ENCODE data around the gene SHROOM3. TPM values are rescaled to one million over a fixed set of nuclear protein-coding genes. Genes with fewer than 3 reads are reported as not detected.

The SHROOM3 gene
- total and polyA plus RNA-seq, 2 donors (not counting 3 experiments of a cell fraction or from before 2014, with no cell fraction given), result 2.7 to 6.7 TPM

GRCh38 chr4:76651616-76652015, 216.6 kb downstream of the SHROOM3 start:
- Histone ChIP-seq H3K27me3 (ENCODE audit: control insufficient read depth in 2 of 2, insufficient read depth in 2 of 2, low read length in 2 of 2) (no peaks in the 10 kb centered on the region), H3K9me3 (replicated peaks; ENCODE audit: control insufficient read depth, insufficient read depth, low read length) (no peaks in the 10 kb centered on the region), H3K4me3 (replicated peaks in 1 of 3; ENCODE audit: insufficient read depth in 1 of 3, low read depth in 1 of 3, low read length in 3 of 3) (no peak overlapping the region), H3K9ac (replicated peaks; ENCODE audit: extremely low read depth, insufficient read depth, low read length) (no peak overlapping the region), H3K36me3 (ENCODE audit: control insufficient read depth in 2 of 2, extremely low read depth in 1 of 2, insufficient read depth in 2 of 2, low read length in 2 of 2) (no peaks in the 10 kb centered on the region), H2AFZ (ENCODE audit: low read depth, low read length) (no peak overlapping the region), H3K9me1 (replicated peaks; ENCODE audit: control insufficient read depth, extremely low read depth, insufficient read depth, low read length) (no peaks in the 10 kb centered on the region), H3K27ac (ENCODE audit: insufficient read depth, low read depth, low read length) (no peak overlapping the region), H3K4me2 (ENCODE audit: insufficient read depth, low read length) (no peak overlapping the region), H3K4me1 (ENCODE audit: control insufficient read depth, extremely low read depth, insufficient read depth, low read length) (peaks cover 5% of the 10 kb centered on the region), H3K79me2 (ENCODE audit: control insufficient read depth, insufficient read depth, low read length) (peaks cover 3% of the 10 kb centered on the region), H4K20me1 (replicated peaks; ENCODE audit: control insufficient read depth, extremely low read depth, insufficient read depth, low read length) (no peaks in the 10 kb centered on the region)
- DNase-seq (ENCODE audit: low read depth, low spot score) (no peak), FAIRE-seq (peak; percentile 62)
- no TSS peak for BruUV-seq (replicated peaks)
- ChIA-PET CTCF (interaction anchor here (1.0 to 1.8 kb wide), 4 partner anchors 10 to 89 kb away, joined by 3 to 8 read pairs (median 4); no protein-coding TSS in a partner anchor), POLR2A (no interaction called here)
- TF ChIP-seq JUN (IDR thresholded peaks at IDR 0.05; ENCODE audit: borderline replicate concordance, insufficient read depth, insufficient read length, low read depth), result peak; percentile 20
- TF ChIP-seq CTCF (IDR thresholded peaks at IDR 0.05; ENCODE audit: extremely low read depth in 1 of 2, insufficient read depth in 1 of 2, low read depth in 1 of 2, low read length in 2 of 2), result no peak
- dilution Hi-C loops (cut with MboI; ENCODE audit: extremely low pct_ligation_motif_present, low sequenced_read_pairs), result no loop called here
- intact Hi-C loops (cut with micrococcal nuclease), result no loop called here

GRCh38 chr4:76652389-76652788, 217.4 kb downstream of the SHROOM3 start:
- DNase-seq (ENCODE audit: low read depth, low spot score) (no peak), FAIRE-seq (no peak)
- no peak overlapping the region for H3K4me2 ChIP-seq (ENCODE audit: insufficient read depth, low read length)
- no peaks in the 10 kb centered on the region for H3K36me3 ChIP-seq (ENCODE audit: control insufficient read depth in 2 of 2, extremely low read depth in 1 of 2, insufficient read depth in 2 of 2, low read length in 2 of 2)
- H4K20me1 ChIP-seq (replicated peaks; ENCODE audit: control insufficient read depth, extremely low read depth, insufficient read depth, low read length), result no peaks in the 10 kb centered on the region
- no peak overlapping the region for H3K4me3 ChIP-seq (replicated peaks in 1 of 3; ENCODE audit: insufficient read depth in 1 of 3, low read depth in 1 of 3, low read length in 3 of 3)
- no peaks in the 10 kb centered on the region for H3K9me3 ChIP-seq (replicated peaks; ENCODE audit: control insufficient read depth, insufficient read depth, low read length)
- H3K27me3 ChIP-seq (ENCODE audit: control insufficient read depth in 2 of 2, insufficient read depth in 2 of 2, low read length in 2 of 2), result no peaks in the 10 kb centered on the region
- peaks cover 7% of the 10 kb centered on the region for H3K4me1 ChIP-seq (ENCODE audit: control insufficient read depth, extremely low read depth, insufficient read depth, low read length)
- intact Hi-C loops (cut with micrococcal nuclease), result no loop called here
- dilution Hi-C loops (cut with MboI; ENCODE audit: extremely low pct_ligation_motif_present, low sequenced_read_pairs), result no loop called here
- H3K27ac ChIP-seq (ENCODE audit: insufficient read depth, low read depth, low read length), result no peak overlapping the region
- H3K9me1 ChIP-seq (replicated peaks; ENCODE audit: control insufficient read depth, extremely low read depth, insufficient read depth, low read length), result no peaks in the 10 kb centered on the region
- H3K9ac ChIP-seq (replicated peaks; ENCODE audit: extremely low read depth, insufficient read depth, low read length), result no peak overlapping the region
- ChIA-PET POLR2A (no interaction called here), CTCF (interaction anchor here (1.0 to 1.8 kb wide), 4 partner anchors 8 to 90 kb away, joined by 3 to 8 read pairs (median 4); no protein-coding TSS in a partner anchor)
- H3K79me2 ChIP-seq (ENCODE audit: control insufficient read depth, insufficient read depth, low read length), result peaks cover 3% of the 10 kb centered on the region
- TF ChIP-seq, protein P1, sequence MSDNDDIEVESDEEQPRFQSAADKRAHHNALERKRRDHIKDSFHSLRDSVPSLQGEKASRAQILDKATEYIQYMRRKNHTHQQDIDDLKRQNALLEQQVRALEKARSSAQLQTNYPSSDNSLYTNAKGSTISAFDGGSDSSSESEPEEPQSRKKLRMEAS (IDR thresholded peaks at IDR 0.05; ENCODE audit: insufficient read depth, insufficient read length), result no peak
- TF ChIP-seq GATA2 (IDR thresholded peaks at IDR 0.05; ENCODE audit: insufficient read depth, insufficient read length, low read depth, low read length), result no peak
- no peak for TF ChIP-seq JUN (IDR thresholded peaks at IDR 0.05; ENCODE audit: borderline replicate concordance, insufficient read depth, insufficient read length, low read depth)
- no peak for TF ChIP-seq CTCF (IDR thresholded peaks at IDR 0.05; ENCODE audit: extremely low read depth in 1 of 2, insufficient read depth in 1 of 2, low read depth in 1 of 2, low read length in 2 of 2)
- no peak for TF ChIP-seq MYC (IDR thresholded peaks at IDR 0.05; ENCODE audit: low read depth, low read length)
- no TSS peak for BruUV-seq (replicated peaks)
- H2AFZ ChIP-seq (ENCODE audit: low read depth, low read length), result no peak overlapping the region

Measured in endothelial cell of umbilical vein (primary cell).